Peyer's patch (tissue), 4 donors: Measurements from ENCODE around the gene TKTL2.

ENCODE experiments used
- CTCF ChIP-seq, 6 experiments: fragments of 450-650 bp in 4 of 6; fragments of 200-600 bp in 2 of 6; sonication (generic) in 1 of 6; IDR thresholded peaks; one replicate each; pipeline ENCODE4 v1.5.1; 2017 to 2019; ENCODE audit warnings: antibody characterized with exemption in 6 of 6, mild to moderate bottlenecking in 3 of 6, moderate library complexity in 1 of 6
- POLR2A ChIP-seq, 2 donors: fragments of 450-650 bp; IDR thresholded peaks; one replicate each; pipeline ENCODE4 v1.5.1; 2017; ENCODE audit warnings: antibody characterized with exemption in 2 of 2, mild to moderate bottlenecking in 2 of 2, moderate library complexity in 2 of 2

GRCh38 chr4:163484906-163485305, 11.4 kb upstream of the TKTL2 start:
- TF ChIP-seq CTCF (IDR thresholded peaks at IDR 0.05): peak in 5 of 6 experiments; percentile 33 to 76 (median 46)
- no peak for TF ChIP-seq POLR2A (IDR thresholded peaks at IDR 0.05)
